CD4-positive, alpha-beta T cell (primary cell): Measurements from ENCODE around the gene C9. TPM values are rescaled to one million over a fixed set of nuclear protein-coding genes. Genes with fewer than 3 reads are reported as not detected.

ENCODE experiments used
- ATAC-seq: fragments of 200-7000 bp; cut with Tn5 transposase; one replicate; pipeline ENCODE4 v1.10.0; 2022; ENCODE audit warnings: mild to moderate bottlenecking; ENCODE audit not compliant: poor library complexity
- CTCF ChIA-PET: fragments of 350-600 bp; sonication (Branson Sonifier 250); formaldehyde crosslinking; loops from one replicate; lab custom pipeline; 2021; ENCODE audit warnings: antibody characterized with exemption, inconsistent platforms; lab: Charles Lee
- POLR2A ChIA-PET: fragments of 350-600 bp; sonication (Branson Sonifier 250); formaldehyde crosslinking; loops from one replicate; lab custom pipeline; 2021; ENCODE audit warnings: antibody characterized with exemption, inconsistent platforms; lab: Charles Lee
- DNase-seq, 14 experiments: peaks; one replicate each; pipeline ENCODE4 v3.0.0-alpha.2; 2013 to 2020; ENCODE audit warnings: mixed read lengths in 2 of 14
- H3K27ac ChIP-seq, 2 donors: one replicate each; pipeline versions ENCODE4 v1.5.1 to v1.7.0; 2013; ENCODE audit warnings: low read length in 2 of 2, low read depth in 1 of 2, mild to moderate bottlenecking in 1 of 2
- H3K27me3 ChIP-seq, 2 experiments: 1 replicate in 1 of 2; 2 replicates in 1 of 2; pipeline versions ENCODE4 v1.6.1 to v1.7.0; 2013; ENCODE audit warnings: low read length in 2 of 2, control low read depth in 1 of 2, mild to moderate bottlenecking in 1 of 2, moderate library complexity in 1 of 2; ENCODE audit not compliant: insufficient read depth in 2 of 2, control insufficient read depth in 1 of 2
- H3K36me3 ChIP-seq: one replicate; pipeline ENCODE4 v1.6.1; 2013; ENCODE audit warnings: low read length, control low read depth; ENCODE audit not compliant: insufficient read depth
- H3K4me1 ChIP-seq: one replicate; pipeline ENCODE4 v1.6.1; 2013; ENCODE audit warnings: low read length, control low read depth; ENCODE audit not compliant: insufficient read depth
- H3K4me3 ChIP-seq: one replicate; pipeline ENCODE4 v1.5.1; 2013; ENCODE audit warnings: mild to moderate bottlenecking, low read length, moderate library complexity
- H3K9me3 ChIP-seq, 2 experiments: 1 replicate in 1 of 2; 2 replicates in 1 of 2; pipeline versions ENCODE4 v1.6.1 to v1.7.0; 2013; ENCODE audit warnings: low read length in 2 of 2, mild to moderate bottlenecking in 2 of 2, control low read depth in 1 of 2, moderate library complexity in 1 of 2; ENCODE audit not compliant: control insufficient read depth in 1 of 2, insufficient read depth in 1 of 2
- H3K27ac Mint-ChIP-seq: one replicate; pipeline ENCODE4 v1.8.0; 2020; ENCODE audit warnings: mixed read lengths
- H3K27me3 Mint-ChIP-seq: one replicate; pipeline ENCODE4 v1.8.0; 2021; ENCODE audit warnings: mixed read lengths
- H3K36me3 Mint-ChIP-seq: one replicate; pipeline ENCODE4 v1.8.0; 2021; ENCODE audit warnings: low read depth, mixed read lengths
- H3K4me1 Mint-ChIP-seq: one replicate; pipeline ENCODE4 v1.8.0; 2021; ENCODE audit warnings: low read depth, mixed read lengths
- H3K4me3 Mint-ChIP-seq: one replicate; pipeline ENCODE4 v1.8.0; 2020; ENCODE audit warnings: mild to moderate bottlenecking, mixed read lengths
- H3K9me3 Mint-ChIP-seq: one replicate; pipeline ENCODE4 v1.8.0; 2020; ENCODE audit warnings: mixed read lengths
- intact Hi-C, 2 experiments: fragments of 100-400 bp; cut with DNase I in 1 of 2; cut with micrococcal nuclease in 1 of 2; formaldehyde crosslinking; loops; one replicate each; pipeline versions ENCODE4 v1.15.1 to v1.9.0; 2023 to 2025; cut with DNase I, micrococcal nuclease
- total RNA-seq, 174 experiments: library from RNA in 2 of 174; stranded (reverse) in 2 of 174; gene quantifications; one replicate each; pipeline ENCODE4 v1.2.3 and lab custom pipeline; 2021 to 2026
- TF ChIP-seq, protein P1 (sequence below): fragments of 200-600 bp; IDR thresholded peaks from one replicate; pipeline ENCODE4 v1.8.0; 2022; ENCODE audit warnings: antibody characterized with exemption, mild to moderate bottlenecking

C9 gene
- total RNA-seq, 2 experiments from 2014 or later, result not detected

DNA sequence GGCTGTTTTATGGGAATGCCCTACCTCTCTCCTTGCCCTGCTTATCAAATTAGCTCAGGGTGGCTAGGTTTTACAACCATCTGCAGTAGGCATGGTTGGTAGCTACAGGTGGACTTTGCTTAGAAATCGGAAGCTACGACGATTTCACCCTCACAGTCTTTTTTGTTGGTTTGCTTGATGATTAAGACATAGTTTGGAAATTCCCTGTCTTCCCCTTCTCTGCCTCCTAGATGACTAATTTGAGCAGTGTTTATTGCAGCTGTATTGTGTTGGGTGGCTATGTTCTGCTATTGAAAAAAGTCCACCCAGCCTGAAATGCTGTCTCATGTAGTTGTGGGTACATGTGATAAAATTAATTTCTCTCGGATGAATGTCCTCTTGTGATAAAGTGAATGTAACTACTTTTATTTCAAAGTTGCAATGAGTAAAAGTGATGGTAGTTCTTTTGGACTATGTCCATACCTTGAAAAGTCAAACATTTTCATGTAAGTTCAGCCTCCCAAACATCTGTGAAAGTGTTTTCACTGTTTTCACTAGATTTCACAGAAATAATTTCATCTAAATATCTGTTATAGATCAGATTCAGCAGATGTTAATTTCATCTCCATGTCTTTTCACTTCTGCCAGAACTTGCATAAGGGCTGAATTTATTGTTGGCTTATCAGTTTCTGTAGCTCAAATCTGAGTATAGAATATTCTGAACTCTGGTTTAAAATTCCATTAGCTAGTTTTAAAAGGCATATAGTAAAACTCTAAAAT is 107.6 kb downstream of the C9 start:
- Histone ChIP-seq H3K4me3 (peak overlapping the region; percentile 31), H3K36me3 (no peaks in the 10 kb centered on the region), H3K27me3 (no peaks in the 10 kb centered on the region), H3K9me3 (no peaks in the 10 kb centered on the region), H3K27ac (no peak overlapping the region), H3K4me1 (no peaks in the 10 kb centered on the region)
- no peak for ATAC-seq
- H3K36me3 Mint-ChIP-seq, result no peaks in the 10 kb centered on the region
- ChIA-PET POLR2A (interaction anchor here (0.6 to 0.7 kb wide), 2 partner anchors 14 to 316 kb away, joined by 3 to 4 read pairs; no protein-coding TSS in a partner anchor), CTCF (interaction anchor here (1.2 to 1.6 kb wide), 3 partner anchors 24 to 39 kb away, joined by 3 to 4 read pairs (median 3); no protein-coding TSS in a partner anchor)
- intact Hi-C loops, result no loop called here
- H3K4me3 Mint-ChIP-seq, result no peak overlapping the region
- H3K27me3 Mint-ChIP-seq, result no peaks in the 10 kb centered on the region
- no peaks in the 10 kb centered on the region for H3K4me1 Mint-ChIP-seq
- H3K9me3 Mint-ChIP-seq, result no peaks in the 10 kb centered on the region
- H3K27ac Mint-ChIP-seq, result no peak overlapping the region
- TF ChIP-seq, protein P1, sequence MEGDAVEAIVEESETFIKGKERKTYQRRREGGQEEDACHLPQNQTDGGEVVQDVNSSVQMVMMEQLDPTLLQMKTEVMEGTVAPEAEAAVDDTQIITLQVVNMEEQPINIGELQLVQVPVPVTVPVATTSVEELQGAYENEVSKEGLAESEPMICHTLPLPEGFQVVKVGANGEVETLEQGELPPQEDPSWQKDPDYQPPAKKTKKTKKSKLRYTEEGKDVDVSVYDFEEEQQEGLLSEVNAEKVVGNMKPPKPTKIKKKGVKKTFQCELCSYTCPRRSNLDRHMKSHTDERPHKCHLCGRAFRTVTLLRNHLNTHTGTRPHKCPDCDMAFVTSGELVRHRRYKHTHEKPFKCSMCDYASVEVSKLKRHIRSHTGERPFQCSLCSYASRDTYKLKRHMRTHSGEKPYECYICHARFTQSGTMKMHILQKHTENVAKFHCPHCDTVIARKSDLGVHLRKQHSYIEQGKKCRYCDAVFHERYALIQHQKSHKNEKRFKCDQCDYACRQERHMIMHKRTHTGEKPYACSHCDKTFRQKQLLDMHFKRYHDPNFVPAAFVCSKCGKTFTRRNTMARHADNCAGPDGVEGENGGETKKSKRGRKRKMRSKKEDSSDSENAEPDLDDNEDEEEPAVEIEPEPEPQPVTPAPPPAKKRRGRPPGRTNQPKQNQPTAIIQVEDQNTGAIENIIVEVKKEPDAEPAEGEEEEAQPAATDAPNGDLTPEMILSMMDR, result no peak
- peak in 4 of 14 experiments; percentile 21 to 74 (median 53) for DNase-seq

DNA sequence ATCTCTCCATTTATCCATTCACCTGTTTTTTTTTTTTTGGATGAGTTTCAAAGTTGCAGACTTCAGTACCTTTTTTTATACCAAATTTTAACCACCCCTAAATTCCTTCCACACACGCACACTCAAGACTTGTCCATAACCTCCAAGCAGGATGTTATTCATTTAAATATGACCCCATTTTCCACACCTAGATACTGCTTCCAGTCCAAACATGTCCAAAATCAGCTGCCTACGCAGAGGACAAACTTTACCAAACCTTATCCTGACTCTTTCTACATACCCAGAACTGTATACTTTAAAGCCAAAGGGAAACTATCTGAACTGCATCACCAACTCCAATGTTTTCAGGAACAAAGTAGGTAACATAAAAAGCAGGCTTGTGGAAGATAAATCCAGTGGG is 108.9 kb downstream of the C9 start:
- Histone ChIP-seq H3K36me3 (no peaks in the 10 kb centered on the region), H3K27me3 (no peaks in the 10 kb centered on the region), H3K4me1 (no peaks in the 10 kb centered on the region), H3K27ac (no peak overlapping the region), H3K9me3 (no peaks in the 10 kb centered on the region), H3K4me3 (no peak overlapping the region)
- Mint-ChIP-seq H3K4me3 (no peak overlapping the region), H3K9me3 (no peaks in the 10 kb centered on the region), H3K36me3 (no peaks in the 10 kb centered on the region), H3K27me3 (no peaks in the 10 kb centered on the region), H3K4me1 (no peaks in the 10 kb centered on the region), H3K27ac (no peak overlapping the region)
- POLR2A ChIA-PET, result no interaction called here
- ATAC-seq (no peak), DNase-seq (no peak)
- intact Hi-C loops, result no loop called here
- CTCF ChIA-PET, result interaction anchor here (1.2 kb wide), 1 partner anchor 33 kb away, joined by 3 read pairs; no protein-coding TSS in a partner anchor
- TF ChIP-seq, protein P1, result no peak

DNA sequence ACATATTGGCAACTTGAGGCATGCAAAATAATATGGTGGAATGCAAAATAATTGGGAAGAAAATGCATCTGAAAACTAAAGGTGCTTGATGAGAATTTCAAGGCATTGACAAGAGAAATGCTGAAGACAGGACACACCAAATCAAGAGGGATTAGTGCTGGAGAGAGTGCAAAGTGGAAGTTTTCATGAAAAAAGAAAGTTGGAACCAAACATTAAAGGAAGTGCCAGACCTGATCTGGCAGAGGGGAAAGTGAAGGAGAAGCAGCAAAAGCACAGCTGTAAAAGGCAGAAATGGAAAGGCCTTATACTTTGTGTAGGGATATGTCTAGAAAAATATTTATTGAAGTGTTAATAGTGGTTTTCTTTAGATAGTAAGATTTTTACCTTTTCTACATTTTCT is 109.6 kb downstream of the C9 start:
- ATAC-seq (no peak), DNase-seq (no peak)
- no peak overlapping the region for H3K4me3 ChIP-seq
- TF ChIP-seq, protein P1, result no peak
- no peaks in the 10 kb centered on the region for H3K36me3 Mint-ChIP-seq
- no peak overlapping the region for H3K27ac Mint-ChIP-seq
- no peaks in the 10 kb centered on the region for H3K27me3 Mint-ChIP-seq
- H3K27me3 ChIP-seq, result no peaks in the 10 kb centered on the region
- no peaks in the 10 kb centered on the region for H3K9me3 Mint-ChIP-seq
- ChIA-PET POLR2A (no interaction called here), CTCF (no interaction called here)
- H3K4me1 Mint-ChIP-seq, result no peaks in the 10 kb centered on the region
- no peaks in the 10 kb centered on the region for H3K36me3 ChIP-seq
- no peak overlapping the region for H3K4me3 Mint-ChIP-seq
- H3K9me3 ChIP-seq, result no peaks in the 10 kb centered on the region
- no peaks in the 10 kb centered on the region for H3K4me1 ChIP-seq
- intact Hi-C loops, result no loop called here
- no peak overlapping the region for H3K27ac ChIP-seq
